ENCODE data around the gene TUBG1. TPM values are rescaled to one million over a fixed set of nuclear protein-coding genes. Genes with fewer than 3 reads are reported as not detected.

The TUBG1 gene
- total RNA-seq, 2 experiments from 2014 or later: 113 to 114 TPM

- Histone ChIP-seq H2AFZ (ENCODE audit: low read length) (no peak overlapping the region), H3K36me3 (ENCODE audit: insufficient read depth, low read length) (no peaks in the 10 kb centered on the region), H3K9me3 (ENCODE audit: low read length) (no peaks in the 10 kb centered on the region), H3K4me3 (ENCODE audit: low read depth, low read length, poor library complexity, severe bottlenecking) (no peak overlapping the region), H4K20me1 (ENCODE audit: insufficient read depth, low read length) (no peaks in the 10 kb centered on the region), H3K9me2 (ENCODE audit: insufficient read depth, low read length) (no peaks in the 10 kb centered on the region), H3K27ac (ENCODE audit: low read depth, low read length, poor library complexity, severe bottlenecking) (no peak overlapping the region), H3K4me1 (ENCODE audit: insufficient read depth, low read length, poor library complexity, severe bottlenecking) (no peaks in the 10 kb centered on the region), H3K4me2 (ENCODE audit: low read length) (no peak overlapping the region), H3K79me2 (ENCODE audit: insufficient read depth, low read depth, low read length) (no peaks in the 10 kb centered on the region)
- DNase-seq (ENCODE audit: low spot score): no peak
- TF ChIP-seq EZH2phosphoT487 (IDR thresholded peaks at IDR 0.05; ENCODE audit: borderline replicate concordance, low read depth, low read length) (no peak), CTCF (conservative IDR thresholded peaks at IDR 0.05; ENCODE audit: low read length) (no peak)
- no TSS peak for BruUV-seq (replicated peaks)
- intact Hi-C loops (cut with micrococcal nuclease; ENCODE audit: unreplicated experiment): no loop called here
- POLR2A ChIA-PET: interaction anchor here (0.8 to 1.6 kb wide), 2 partner anchors 15 to 22 kb away, joined by 3 read pairs; no protein-coding TSS in a partner anchor
- CTCF ChIA-PET (ENCODE audit: unreplicated experiment): no interaction called here
Measured at GRCh38 chr17:42632949-42633444, 23.5 kb downstream of the TUBG1 start.

GRCh38 chr17:42639525-42640113 is 30.1 kb downstream of the TUBG1 start:
- no peak for DNase-seq (ENCODE audit: low spot score)
- H3K27ac ChIP-seq (ENCODE audit: low read depth, low read length, poor library complexity, severe bottlenecking): no peak overlapping the region
- no peaks in the 10 kb centered on the region for H3K9me2 ChIP-seq (ENCODE audit: insufficient read depth, low read length)
- no peaks in the 10 kb centered on the region for H3K79me2 ChIP-seq (ENCODE audit: insufficient read depth, low read depth, low read length)
- no peak overlapping the region for H2AFZ ChIP-seq (ENCODE audit: low read length)
- TF ChIP-seq CTCF (conservative IDR thresholded peaks at IDR 0.05; ENCODE audit: low read length) (no peak), EZH2phosphoT487 (IDR thresholded peaks at IDR 0.05; ENCODE audit: borderline replicate concordance, low read depth, low read length) (no peak)
- H3K4me1 ChIP-seq (ENCODE audit: insufficient read depth, low read length, poor library complexity, severe bottlenecking): peaks cover 7% of the 10 kb centered on the region
- BruUV-seq (replicated peaks): no TSS peak
- ChIA-PET CTCF (ENCODE audit: unreplicated experiment) (no interaction called here), POLR2A (no interaction called here)
- intact Hi-C loops (cut with micrococcal nuclease; ENCODE audit: unreplicated experiment): no loop called here
- H3K4me2 ChIP-seq (ENCODE audit: low read length): no peak overlapping the region
- H3K4me3 ChIP-seq (ENCODE audit: low read depth, low read length, poor library complexity, severe bottlenecking): no peak overlapping the region
- H3K36me3 ChIP-seq (ENCODE audit: insufficient read depth, low read length): no peaks in the 10 kb centered on the region
- no peaks in the 10 kb centered on the region for H3K9me3 ChIP-seq (ENCODE audit: low read length)
- no peaks in the 10 kb centered on the region for H4K20me1 ChIP-seq (ENCODE audit: insufficient read depth, low read length)

GRCh38 chr17:42640121-42640520 is 30.6 kb downstream of the TUBG1 start:
- H4K20me1 ChIP-seq (ENCODE audit: insufficient read depth, low read length): no peaks in the 10 kb centered on the region
- H3K27ac ChIP-seq (ENCODE audit: low read depth, low read length, poor library complexity, severe bottlenecking): no peak overlapping the region
- no peaks in the 10 kb centered on the region for H3K9me2 ChIP-seq (ENCODE audit: insufficient read depth, low read length)
- H3K36me3 ChIP-seq (ENCODE audit: insufficient read depth, low read length): no peaks in the 10 kb centered on the region
- POLR2A ChIA-PET: no interaction called here
- no peak overlapping the region for H3K4me2 ChIP-seq (ENCODE audit: low read length)
- BruUV-seq (replicated peaks): no TSS peak
- H3K9me3 ChIP-seq (ENCODE audit: low read length): no peaks in the 10 kb centered on the region
- TF ChIP-seq CTCF (conservative IDR thresholded peaks at IDR 0.05; ENCODE audit: low read length) (no peak), EZH2phosphoT487 (IDR thresholded peaks at IDR 0.05; ENCODE audit: borderline replicate concordance, low read depth, low read length) (no peak)
- intact Hi-C loops (cut with micrococcal nuclease; ENCODE audit: unreplicated experiment): no loop called here
- DNase-seq (ENCODE audit: low spot score): no peak
- CTCF ChIA-PET (ENCODE audit: unreplicated experiment): no interaction called here
- H3K4me3 ChIP-seq (ENCODE audit: low read depth, low read length, poor library complexity, severe bottlenecking): no peak overlapping the region
- peaks cover 7% of the 10 kb centered on the region for H3K4me1 ChIP-seq (ENCODE audit: insufficient read depth, low read length, poor library complexity, severe bottlenecking)
- H2AFZ ChIP-seq (ENCODE audit: low read length): no peak overlapping the region
- H3K79me2 ChIP-seq (ENCODE audit: insufficient read depth, low read depth, low read length): no peaks in the 10 kb centered on the region
